OCI-LY7 (cell line): ENCODE data around the gene SETBP1.

Source experiments
- CTCF ChIP-seq: fragments of 200-600 bp; sonication (generic); conservative IDR thresholded peaks from 2 replicates; pipeline ENCODE4 v1.5.1; 2014; ENCODE audit warnings: mild to moderate bottlenecking, antibody characterized with exemption, low read length, moderate library complexity, mixed read lengths
- EZH2phosphoT487 ChIP-seq: fragments of 200-600 bp; sonication (generic); IDR thresholded peaks from 2 replicates; pipeline ENCODE4 v1.6.1; 2018; ENCODE audit warnings: low read depth, borderline replicate concordance, mild to moderate bottlenecking, mixed run types, antibody characterized with exemption, low read length, moderate library complexity, mixed read lengths

GRCh38 chr18:44941516-44941915, 260.8 kb downstream of the SETBP1 start:
- no peak for TF ChIP-seq CTCF
- TF ChIP-seq EZH2phosphoT487, result no peak
